Spleen (tissue), 7 donors: ENCODE data around the gene TNNI3.

Experiments
- POLR2A ChIP-seq, 3 donors: fragments of 450-650 bp; IDR thresholded peaks; one replicate each; pipeline ENCODE4 v1.5.1; 2017; ENCODE audit warnings: antibody characterized with exemption in 3 of 3, mild to moderate bottlenecking in 1 of 3
- POLR2AphosphoS5 ChIP-seq, 3 donors: sonication (generic); formaldehyde crosslinking; IDR thresholded peaks; one replicate each; pipeline ENCODE4 v1.5.1; 2017; ENCODE audit warnings: antibody characterized with exemption in 3 of 3
- TF ChIP-seq, protein P1 (sequence below), 11 experiments: fragments of 200-600 bp in 7 of 11; fragments of 450-650 bp in 4 of 11; sonication (generic) in 4 of 11; IDR thresholded peaks in 8 of 11; conservative IDR thresholded peaks in 3 of 11; 1 replicate in 7 of 11; 2 replicates in 4 of 11; pipeline versions ENCODE4 v1.4.0 to v1.8.0; 2016 to 2021; ENCODE audit warnings: antibody characterized with exemption in 11 of 11, inconsistent platforms in 4 of 11, mild to moderate bottlenecking in 1 of 11
- donor health status: DM: no; HTN: no; CAD: no; lungs with moderate emphysema.
- donor health status: DM: no; HTN: no; CAD: no.
- donor health status: DM: no; HTN: no; CAD: no.

DNA sequence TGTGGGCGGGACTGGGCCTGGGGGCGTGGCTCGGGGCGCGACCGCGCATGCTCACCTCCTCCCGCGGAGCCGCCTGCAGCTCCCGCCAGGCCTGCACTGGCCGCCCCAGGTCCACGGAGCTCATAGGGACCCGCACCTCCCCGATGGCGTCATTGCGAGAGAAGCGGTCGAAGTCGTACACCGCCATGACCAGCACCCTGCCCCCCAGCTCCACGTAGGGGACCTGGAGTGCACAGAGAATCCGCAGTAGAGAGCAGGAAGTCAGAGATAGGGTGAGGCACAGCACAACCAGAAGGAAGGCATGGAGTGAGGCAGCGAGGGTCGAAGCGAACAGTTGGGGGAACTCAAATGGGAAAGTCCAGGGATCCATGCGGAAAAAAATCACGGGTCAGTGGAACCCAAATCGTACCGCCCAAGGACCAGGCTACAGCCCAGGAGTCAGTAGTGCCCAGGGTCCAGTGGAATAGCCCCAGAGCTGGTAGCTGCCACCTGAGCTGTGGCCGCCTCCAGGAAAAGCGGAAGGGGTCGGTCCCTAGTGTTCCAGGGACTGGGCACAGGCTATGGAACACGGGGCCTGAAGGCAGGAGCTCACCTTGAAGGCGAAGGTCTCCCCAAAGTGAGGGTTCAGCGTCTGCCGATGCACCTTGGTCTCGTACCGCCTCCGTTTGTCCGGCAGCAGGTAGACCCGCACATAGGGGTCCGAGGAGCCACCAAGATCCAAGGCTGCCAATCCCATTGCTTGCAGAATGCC, 17.8 kb upstream of the TNNI3 start:
- no peak for TF ChIP-seq POLR2AphosphoS5 (IDR thresholded peaks at IDR 0.05)
- no peak for TF ChIP-seq POLR2A (IDR thresholded peaks at IDR 0.05)
- TF ChIP-seq, protein P1, sequence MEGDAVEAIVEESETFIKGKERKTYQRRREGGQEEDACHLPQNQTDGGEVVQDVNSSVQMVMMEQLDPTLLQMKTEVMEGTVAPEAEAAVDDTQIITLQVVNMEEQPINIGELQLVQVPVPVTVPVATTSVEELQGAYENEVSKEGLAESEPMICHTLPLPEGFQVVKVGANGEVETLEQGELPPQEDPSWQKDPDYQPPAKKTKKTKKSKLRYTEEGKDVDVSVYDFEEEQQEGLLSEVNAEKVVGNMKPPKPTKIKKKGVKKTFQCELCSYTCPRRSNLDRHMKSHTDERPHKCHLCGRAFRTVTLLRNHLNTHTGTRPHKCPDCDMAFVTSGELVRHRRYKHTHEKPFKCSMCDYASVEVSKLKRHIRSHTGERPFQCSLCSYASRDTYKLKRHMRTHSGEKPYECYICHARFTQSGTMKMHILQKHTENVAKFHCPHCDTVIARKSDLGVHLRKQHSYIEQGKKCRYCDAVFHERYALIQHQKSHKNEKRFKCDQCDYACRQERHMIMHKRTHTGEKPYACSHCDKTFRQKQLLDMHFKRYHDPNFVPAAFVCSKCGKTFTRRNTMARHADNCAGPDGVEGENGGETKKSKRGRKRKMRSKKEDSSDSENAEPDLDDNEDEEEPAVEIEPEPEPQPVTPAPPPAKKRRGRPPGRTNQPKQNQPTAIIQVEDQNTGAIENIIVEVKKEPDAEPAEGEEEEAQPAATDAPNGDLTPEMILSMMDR (IDR thresholded peaks at IDR 0.05 in 8 of 11, conservative IDR thresholded peaks at IDR 0.05 in 3 of 11): no peak
